ENCODE data around the gene ZNF248.
"Not testable (repeated sequence)": the region's sequence is repeated elsewhere in the genome, so short reads cannot be mapped to it uniquely, and the experiment has no call there.

The ZNF248 gene

DNA sequence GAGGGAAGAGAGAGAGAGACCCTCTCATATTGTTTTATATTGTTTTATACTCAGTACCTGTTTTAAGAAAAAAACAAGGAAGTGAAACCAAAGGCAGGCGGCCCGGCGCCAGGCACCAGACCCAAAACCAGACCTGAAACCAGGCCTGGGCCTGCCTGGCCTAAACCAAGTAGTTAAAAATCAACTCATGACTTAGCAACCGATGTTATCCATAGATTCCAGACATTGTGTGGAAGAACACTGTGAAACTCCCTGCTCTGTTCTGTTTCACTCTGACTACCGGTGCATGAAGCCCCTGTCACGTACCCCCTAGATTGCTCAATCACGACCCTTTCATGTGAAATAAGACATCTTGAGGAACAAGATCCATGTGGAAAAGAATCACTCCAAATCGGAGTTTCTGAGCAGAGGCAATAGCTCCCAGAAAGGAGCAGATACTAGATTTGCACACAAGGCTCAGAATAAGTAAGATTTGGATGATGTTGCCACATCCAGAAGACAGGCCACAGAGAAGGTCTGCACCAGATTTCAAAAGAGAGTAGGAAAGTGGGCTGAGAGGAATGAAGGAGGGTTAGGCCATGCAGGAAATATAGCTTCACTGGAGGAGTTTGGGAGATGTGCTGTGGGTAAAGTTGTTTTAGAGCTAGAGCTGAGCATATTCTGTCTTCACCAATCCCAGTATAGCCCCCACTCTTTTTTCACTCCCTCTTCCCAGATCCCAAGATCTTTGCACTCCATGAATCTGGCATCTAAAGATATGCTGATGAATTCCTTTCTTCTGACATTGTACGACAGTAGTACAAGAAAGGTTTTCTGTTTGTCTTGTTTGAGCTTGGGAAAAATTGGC, 8.8 kb upstream of the ZNF248 start:
- no peak for ATAC-seq
- no peak for TF ChIP-seq CSDC2 (CRISPR knock-in tag; IDR thresholded peaks at IDR 0.05)
- TF ChIP-seq, protein P1, sequence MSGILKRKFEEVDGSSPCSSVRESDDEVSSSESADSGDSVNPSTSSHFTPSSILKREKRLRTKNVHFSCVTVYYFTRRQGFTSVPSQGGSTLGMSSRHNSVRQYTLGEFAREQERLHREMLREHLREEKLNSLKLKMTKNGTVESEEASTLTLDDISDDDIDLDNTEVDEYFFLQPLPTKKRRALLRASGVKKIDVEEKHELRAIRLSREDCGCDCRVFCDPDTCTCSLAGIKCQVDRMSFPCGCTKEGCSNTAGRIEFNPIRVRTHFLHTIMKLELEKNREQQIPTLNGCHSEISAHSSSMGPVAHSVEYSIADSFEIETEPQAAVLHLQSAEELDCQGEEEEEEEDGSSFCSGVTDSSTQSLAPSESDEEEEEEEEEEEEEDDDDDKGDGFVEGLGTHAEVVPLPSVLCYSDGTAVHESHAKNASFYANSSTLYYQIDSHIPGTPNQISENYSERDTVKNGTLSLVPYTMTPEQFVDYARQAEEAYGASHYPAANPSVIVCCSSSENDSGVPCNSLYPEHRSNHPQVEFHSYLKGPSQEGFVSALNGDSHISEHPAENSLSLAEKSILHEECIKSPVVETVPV (CRISPR knock-in tag; IDR thresholded peaks at IDR 0.05): no peak
- TF ChIP-seq TCF4 (CRISPR knock-in tag; IDR thresholded peaks at IDR 0.05; ENCODE audit: borderline replicate concordance): no peak
- no peak for TF ChIP-seq BACH2 (CRISPR knock-in tag; IDR thresholded peaks at IDR 0.05; ENCODE audit: borderline replicate concordance)
- TF ChIP-seq SNAI2 (CRISPR knock-in tag; IDR thresholded peaks at IDR 0.05): no peak
- TF ChIP-seq ZNF8 (CRISPR knock-in tag; IDR thresholded peaks at IDR 0.05): no peak
- no peak for TF ChIP-seq ARNTL (CRISPR knock-in tag; IDR thresholded peaks at IDR 0.05; ENCODE audit: borderline replicate concordance, low read depth)
- no peak for TF ChIP-seq ISL1 (CRISPR knock-in tag; IDR thresholded peaks at IDR 0.05)

DNA sequence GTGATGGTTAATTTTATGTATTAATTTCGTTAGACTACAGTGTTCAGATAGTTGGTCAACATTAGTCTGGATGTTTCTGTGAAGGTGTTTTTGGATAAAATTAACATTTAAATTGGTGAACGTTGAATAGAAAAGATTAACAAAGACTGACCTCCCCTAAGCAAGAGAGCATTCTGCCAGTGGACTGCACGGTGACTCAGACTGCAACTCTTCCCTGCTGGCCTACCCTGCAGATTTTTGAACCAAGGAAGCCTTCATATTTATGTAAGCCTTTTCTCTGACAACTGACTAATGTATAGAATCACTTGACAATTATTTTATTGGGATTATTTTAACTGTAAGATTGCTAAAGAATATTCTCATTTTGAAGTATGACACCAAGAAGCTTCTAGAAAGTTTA, 7.9 kb upstream of the ZNF248 start:
- TF ChIP-seq, protein P2, sequence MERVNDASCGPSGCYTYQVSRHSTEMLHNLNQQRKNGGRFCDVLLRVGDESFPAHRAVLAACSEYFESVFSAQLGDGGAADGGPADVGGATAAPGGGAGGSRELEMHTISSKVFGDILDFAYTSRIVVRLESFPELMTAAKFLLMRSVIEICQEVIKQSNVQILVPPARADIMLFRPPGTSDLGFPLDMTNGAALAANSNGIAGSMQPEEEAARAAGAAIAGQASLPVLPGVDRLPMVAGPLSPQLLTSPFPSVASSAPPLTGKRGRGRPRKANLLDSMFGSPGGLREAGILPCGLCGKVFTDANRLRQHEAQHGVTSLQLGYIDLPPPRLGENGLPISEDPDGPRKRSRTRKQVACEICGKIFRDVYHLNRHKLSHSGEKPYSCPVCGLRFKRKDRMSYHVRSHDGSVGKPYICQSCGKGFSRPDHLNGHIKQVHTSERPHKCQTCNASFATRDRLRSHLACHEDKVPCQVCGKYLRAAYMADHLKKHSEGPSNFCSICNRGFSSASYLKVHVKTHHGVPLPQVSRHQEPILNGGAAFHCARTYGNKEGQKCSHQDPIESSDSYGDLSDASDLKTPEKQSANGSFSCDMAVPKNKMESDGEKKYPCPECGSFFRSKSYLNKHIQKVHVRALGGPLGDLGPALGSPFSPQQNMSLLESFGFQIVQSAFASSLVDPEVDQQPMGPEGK (CRISPR knock-in tag; IDR thresholded peaks at IDR 0.05; ENCODE audit: borderline replicate concordance): no peak
- TF ChIP-seq ZNF565 (CRISPR knock-in tag; conservative IDR thresholded peaks at IDR 0.05; ENCODE audit: low read depth): no peak
- TF ChIP-seq, protein P3, sequence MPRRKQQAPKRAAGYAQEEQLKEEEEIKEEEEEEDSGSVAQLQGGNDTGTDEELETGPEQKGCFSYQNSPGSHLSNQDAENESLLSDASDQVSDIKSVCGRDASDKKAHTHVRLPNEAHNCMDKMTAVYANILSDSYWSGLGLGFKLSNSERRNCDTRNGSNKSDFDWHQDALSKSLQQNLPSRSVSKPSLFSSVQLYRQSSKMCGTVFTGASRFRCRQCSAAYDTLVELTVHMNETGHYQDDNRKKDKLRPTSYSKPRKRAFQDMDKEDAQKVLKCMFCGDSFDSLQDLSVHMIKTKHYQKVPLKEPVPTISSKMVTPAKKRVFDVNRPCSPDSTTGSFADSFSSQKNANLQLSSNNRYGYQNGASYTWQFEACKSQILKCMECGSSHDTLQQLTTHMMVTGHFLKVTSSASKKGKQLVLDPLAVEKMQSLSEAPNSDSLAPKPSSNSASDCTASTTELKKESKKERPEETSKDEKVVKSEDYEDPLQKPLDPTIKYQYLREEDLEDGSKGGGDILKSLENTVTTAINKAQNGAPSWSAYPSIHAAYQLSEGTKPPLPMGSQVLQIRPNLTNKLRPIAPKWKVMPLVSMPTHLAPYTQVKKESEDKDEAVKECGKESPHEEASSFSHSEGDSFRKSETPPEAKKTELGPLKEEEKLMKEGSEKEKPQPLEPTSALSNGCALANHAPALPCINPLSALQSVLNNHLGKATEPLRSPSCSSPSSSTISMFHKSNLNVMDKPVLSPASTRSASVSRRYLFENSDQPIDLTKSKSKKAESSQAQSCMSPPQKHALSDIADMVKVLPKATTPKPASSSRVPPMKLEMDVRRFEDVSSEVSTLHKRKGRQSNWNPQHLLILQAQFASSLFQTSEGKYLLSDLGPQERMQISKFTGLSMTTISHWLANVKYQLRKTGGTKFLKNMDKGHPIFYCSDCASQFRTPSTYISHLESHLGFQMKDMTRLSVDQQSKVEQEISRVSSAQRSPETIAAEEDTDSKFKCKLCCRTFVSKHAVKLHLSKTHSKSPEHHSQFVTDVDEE (CRISPR knock-in tag; IDR thresholded peaks at IDR 0.05): no peak
- TF ChIP-seq, protein P4, sequence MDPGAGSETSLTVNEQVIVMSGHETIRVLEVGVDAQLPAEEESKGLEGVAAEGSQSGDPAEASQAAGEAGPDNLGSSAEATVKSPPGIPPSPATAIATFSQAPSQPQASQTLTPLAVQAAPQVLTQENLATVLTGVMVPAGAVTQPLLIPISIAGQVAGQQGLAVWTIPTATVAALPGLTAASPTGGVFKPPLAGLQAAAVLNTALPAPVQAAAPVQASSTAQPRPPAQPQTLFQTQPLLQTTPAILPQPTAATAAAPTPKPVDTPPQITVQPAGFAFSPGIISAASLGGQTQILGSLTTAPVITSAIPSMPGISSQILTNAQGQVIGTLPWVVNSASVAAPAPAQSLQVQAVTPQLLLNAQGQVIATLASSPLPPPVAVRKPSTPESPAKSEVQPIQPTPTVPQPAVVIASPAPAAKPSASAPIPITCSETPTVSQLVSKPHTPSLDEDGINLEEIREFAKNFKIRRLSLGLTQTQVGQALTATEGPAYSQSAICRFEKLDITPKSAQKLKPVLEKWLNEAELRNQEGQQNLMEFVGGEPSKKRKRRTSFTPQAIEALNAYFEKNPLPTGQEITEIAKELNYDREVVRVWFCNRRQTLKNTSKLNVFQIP (CRISPR knock-in tag; IDR thresholded peaks at IDR 0.05; ENCODE audit: borderline replicate concordance, low read depth): no peak
- TF ChIP-seq SNAI2 (CRISPR knock-in tag; IDR thresholded peaks at IDR 0.05): no peak
- TF ChIP-seq CSDC2 (CRISPR knock-in tag; IDR thresholded peaks at IDR 0.05): no peak
- no peak for TF ChIP-seq ZNF8 (CRISPR knock-in tag; IDR thresholded peaks at IDR 0.05)
- no peak for TF ChIP-seq ZNF70 (CRISPR knock-in tag; IDR thresholded peaks at IDR 0.05)
- TF ChIP-seq, protein P1 (CRISPR knock-in tag; IDR thresholded peaks at IDR 0.05): no peak
- TF ChIP-seq TCF4 (CRISPR knock-in tag; IDR thresholded peaks at IDR 0.05; ENCODE audit: borderline replicate concordance): no peak
- no peak for TF ChIP-seq GLIS3 (CRISPR knock-in tag; IDR thresholded peaks at IDR 0.05)
- TF ChIP-seq TOX (CRISPR knock-in tag; IDR thresholded peaks at IDR 0.05; ENCODE audit: borderline replicate concordance): no peak
- no peak for ATAC-seq

DNA sequence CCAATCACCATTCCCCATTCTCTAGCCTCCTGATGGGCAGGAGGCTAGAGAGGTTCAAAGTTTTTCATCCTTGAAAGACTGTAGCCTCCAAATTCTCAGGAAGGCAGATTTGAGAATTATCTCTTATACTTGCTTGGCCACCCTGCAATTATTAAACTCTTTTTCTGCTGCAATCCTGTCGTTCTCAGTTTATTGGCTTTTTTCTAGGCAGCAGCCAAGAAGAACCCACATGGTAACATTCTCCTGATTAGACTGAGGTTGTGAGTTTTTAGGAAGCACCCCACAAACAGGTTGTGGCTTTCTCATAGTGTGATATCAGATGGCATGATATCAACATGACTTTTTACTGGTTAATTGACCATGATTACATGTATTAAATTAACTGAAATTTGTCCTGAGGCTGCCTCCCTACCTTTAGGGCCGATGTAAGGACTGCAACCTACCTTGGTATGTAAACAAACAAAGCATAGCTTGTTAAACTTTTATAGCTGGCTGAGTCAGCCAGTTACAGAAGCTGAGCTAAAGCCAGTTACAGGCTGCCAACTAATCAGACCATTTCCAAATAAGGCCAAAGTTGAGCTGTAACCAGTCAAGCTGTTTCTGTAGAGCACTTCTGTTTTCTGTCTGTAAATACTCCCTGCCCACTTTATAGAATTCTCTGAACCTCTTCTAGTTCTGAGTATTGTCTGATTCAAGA, 3.2 kb upstream of the ZNF248 start:
- no peak for ATAC-seq
- TF ChIP-seq RARB (CRISPR knock-in tag; IDR thresholded peaks at IDR 0.05) (no peak), ESRRG (CRISPR knock-in tag; IDR thresholded peaks at IDR 0.05) (no peak), BACH2 (CRISPR knock-in tag; IDR thresholded peaks at IDR 0.05; ENCODE audit: borderline replicate concordance) (no peak)

DNA sequence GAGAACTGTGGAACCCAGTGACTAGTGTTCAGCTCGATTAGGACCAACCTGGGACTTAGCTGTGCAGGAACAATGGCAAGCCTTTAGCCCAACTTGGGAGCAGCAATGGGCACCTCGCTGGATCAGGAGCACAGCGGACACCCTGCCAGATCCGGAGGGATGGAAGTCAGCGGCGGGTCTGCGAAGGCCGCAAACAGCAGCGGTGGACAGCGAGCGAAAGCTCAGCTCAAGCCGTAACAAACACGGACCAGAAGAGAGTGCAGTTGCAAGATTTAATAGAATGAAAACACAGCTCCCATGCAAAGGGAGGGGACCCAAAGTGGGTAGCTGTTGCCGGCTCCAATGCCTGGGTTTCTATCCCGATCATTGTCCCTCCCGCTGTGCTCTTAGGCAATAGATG, 1.9 kb upstream of the ZNF248 start:
- ATAC-seq: not testable (repeated sequence)
